Keratinocyte (primary cell): ENCODE measurements around the gene ITGB6. TPM values are rescaled to one million over a fixed set of nuclear protein-coding genes. Genes with fewer than 3 reads are reported as not detected.
A peak's percentile ranks its signal among the peaks of the same experiment; 100 is the strongest.

Source experiments
- DNase-seq: peaks from one replicate; pipeline ENCODE4 v3.0.0-alpha.2; 2011; ENCODE audit warnings: low read depth, missing footprints, low spot score
- FAIRE-seq: peaks from 2 replicates; lab custom pipeline; 2011; peaks lifted over from hg19 to GRCh38; lab: Jason Lieb, UNC
- H2AFZ ChIP-seq: 2 replicates; pipeline ENCODE4 v1.6.0; 2012; ENCODE audit warnings: low read length, control low read depth, inconsistent platforms; ENCODE audit not compliant: control insufficient read depth
- H3K27ac ChIP-seq: 2 replicates; pipeline ENCODE4 v1.5.1; 2011; ENCODE audit warnings: low read length; ENCODE audit not compliant: control insufficient read depth, insufficient read depth
- H3K27me3 ChIP-seq: 3 replicates; pipeline ENCODE4 v1.6.0; 2011; ENCODE audit warnings: low read length; ENCODE audit not compliant: control insufficient read depth, insufficient read depth; ENCODE audit errors: extremely low read depth
- H3K36me3 ChIP-seq, 2 experiments: 2 replicates in 1 of 2; 3 replicates in 1 of 2; pipeline ENCODE4 v1.5.1; 2011; ENCODE audit warnings: low read length in 2 of 2, mild to moderate bottlenecking in 1 of 2; ENCODE audit not compliant: control insufficient read depth in 2 of 2, insufficient read depth in 2 of 2; ENCODE audit errors: extremely low read depth in 1 of 2
- H3K4me1 ChIP-seq: 3 replicates; pipeline ENCODE4 v1.5.1; 2011; ENCODE audit warnings: low read length; ENCODE audit not compliant: control insufficient read depth, insufficient read depth; ENCODE audit errors: extremely low read depth
- H3K4me2 ChIP-seq: 3 replicates; pipeline ENCODE4 v1.6.0; 2011; ENCODE audit warnings: low read depth, low read length; ENCODE audit not compliant: control insufficient read depth, insufficient read depth; ENCODE audit errors: extremely low read depth
- H3K4me3 ChIP-seq, 3 experiments: fragments of 200-600 bp in 1 of 3; sonication (generic) in 1 of 3; 2 replicates in 2 of 3; 3 replicates in 1 of 3; pipeline ENCODE4 v1.5.1; 2011 to 2016; ENCODE audit warnings: low read length in 3 of 3, mild to moderate bottlenecking in 3 of 3, control low read depth in 2 of 3, inconsistent platforms in 1 of 3, low read depth in 1 of 3, mixed read lengths in 1 of 3, mixed run types in 1 of 3, moderate library complexity in 1 of 3; ENCODE audit not compliant: control insufficient read depth in 2 of 3, insufficient read depth in 2 of 3; ENCODE audit errors: extremely low read depth in 1 of 3
- H3K79me2 ChIP-seq: 2 replicates; pipeline ENCODE4 v1.6.0; 2012; ENCODE audit warnings: low read length; ENCODE audit not compliant: control insufficient read depth, insufficient read depth
- H3K9ac ChIP-seq: 3 replicates; pipeline ENCODE4 v1.6.0; 2011; ENCODE audit warnings: low read length; ENCODE audit not compliant: control insufficient read depth, insufficient read depth; ENCODE audit errors: extremely low read depth
- H3K9me1 ChIP-seq: 3 replicates; pipeline ENCODE4 v1.6.0; 2011; ENCODE audit warnings: low read length; ENCODE audit not compliant: control insufficient read depth, insufficient read depth; ENCODE audit errors: extremely low read depth
- H3K9me3 ChIP-seq: 2 replicates; pipeline ENCODE4 v1.5.1; 2012; ENCODE audit warnings: low read depth, low read length; ENCODE audit not compliant: control insufficient read depth
- H4K20me1 ChIP-seq: 3 replicates; pipeline ENCODE4 v1.6.0; 2011; ENCODE audit warnings: low read length; ENCODE audit not compliant: control insufficient read depth, insufficient read depth; ENCODE audit errors: extremely low read depth
- CTCF ChIP-seq, 3 experiments: IDR thresholded peaks in 1 of 3; conservative IDR thresholded peaks in 1 of 3; optimal IDR thresholded peaks in 1 of 3; 2 replicates in 2 of 3; 3 replicates in 1 of 3; pipeline versions ENCODE3 to v1.5.1; 2011; ENCODE audit warnings: low read length in 3 of 3, mild to moderate bottlenecking in 3 of 3, moderate library complexity in 2 of 3, control low read depth in 1 of 3, inconsistent platforms in 1 of 3; ENCODE audit not compliant: insufficient read depth in 2 of 3; ENCODE audit errors: extremely low read depth in 1 of 3
- EZH2 ChIP-seq: IDR thresholded peaks from one replicate; pipeline ENCODE4 v1.6.1; 2012; ENCODE audit warnings: inconsistent platforms, mild to moderate bottlenecking, low read length, moderate library complexity
- dilution Hi-C: fragments of 300-500 bp; cut with MboI; formaldehyde crosslinking; loops from one replicate; pipeline ENCODE4 v1.7.0; 2020; ENCODE audit warnings: low sequenced_read_pairs; ENCODE audit not compliant: extremely low pct_ligation_motif_present
- polyA plus RNA-seq, 5 experiments: library from polyadenylated mRNA; depleted of rRNA in 3 of 5; stranded (reverse) in 3 of 5; stranded (forward) in 1 of 5; unstranded in 1 of 5; fragments of >200 nt; gene quantifications; 1 replicate in 1 of 5; 2 replicates in 3 of 5; 3 replicates in 1 of 5; pipeline versions ENCODE4 v1.2.1 to v1.2.3, GENCODE V29; 2011 to 2012; ENCODE audit warnings: missing spikeins in 2 of 5, low read depth in 1 of 5, low replicate concordance in 1 of 5

Gene ITGB6
- polyA plus RNA-seq, 1 donor (not counting 4 experiments of a cell fraction or from before 2014, with no cell fraction given): 183 TPM

GRCh38 chr2:160051371-160051800 lies 148.7 kb downstream of the ITGB6 start:
- Histone ChIP-seq H3K27me3 (no peaks in the 10 kb centered on the region), H3K4me3 (no peak overlapping the region), H3K36me3 (no peaks in the 10 kb centered on the region), H2AFZ (no peak overlapping the region), H3K27ac (no peak overlapping the region), H3K4me1 (peaks cover 15% of the 10 kb centered on the region), H4K20me1 (no peaks in the 10 kb centered on the region), H3K9me1 (no peaks in the 10 kb centered on the region), H3K4me2 (no peak overlapping the region), H3K9me3 (no peaks in the 10 kb centered on the region), H3K79me2 (no peaks in the 10 kb centered on the region), H3K9ac (no peak overlapping the region)
- no peak for DNase-seq
- dilution Hi-C loops: no loop called here
- FAIRE-seq: peak; percentile 71
- TF ChIP-seq CTCF (optimal IDR thresholded peaks at IDR 0.05 in 1 of 3, IDR thresholded peaks at IDR 0.05 in 1 of 3, conservative IDR thresholded peaks at IDR 0.05 in 1 of 3; ENCODE audit: extremely low read depth in 1 of 3, insufficient read depth in 2 of 3, low read length in 3 of 3) (no peak), EZH2 (no peak)

- Histone ChIP-seq H3K4me2 (no peak overlapping the region), H3K79me2 (no peaks in the 10 kb centered on the region), H4K20me1 (no peaks in the 10 kb centered on the region), H3K36me3 (peaks cover 3% of the 10 kb centered on the region in 2 experiments), H3K27me3 (no peaks in the 10 kb centered on the region), H3K4me3 (no peak overlapping the region), H3K4me1 (peaks cover 15% of the 10 kb centered on the region), H3K9ac (no peak overlapping the region), H3K27ac (no peak overlapping the region), H3K9me3 (no peaks in the 10 kb centered on the region), H2AFZ (no peak overlapping the region), H3K9me1 (no peaks in the 10 kb centered on the region)
- DNase-seq (no peak), FAIRE-seq (no peak)
- dilution Hi-C loops: no loop called here
- TF ChIP-seq CTCF (optimal IDR thresholded peaks at IDR 0.05 in 1 of 3, IDR thresholded peaks at IDR 0.05 in 1 of 3, conservative IDR thresholded peaks at IDR 0.05 in 1 of 3; ENCODE audit: extremely low read depth in 1 of 3, insufficient read depth in 2 of 3, low read length in 3 of 3): no peak
- TF ChIP-seq EZH2: no peak
Observed at GRCh38 chr2:160050147-160050546, 149.9 kb downstream of the ITGB6 start.

Other genes starting within 250 kb of the ITGB6 start
- gene PLA2R1, start 137.7 kb downstream of the ITGB6 start, polyA plus RNA-seq: 7.6 to 13.2 TPM (median 12.3 TPM) in 3 replicates